PFSK-1 (cell line): ENCODE data around the gene FASN.

ENCODE experiments used
- POLR2AphosphoS5 ChIP-seq: IDR thresholded peaks from 2 replicates; pipeline ENCODE4 v1.6.1; 2012; ENCODE audit warnings: low read depth, mild to moderate bottlenecking, control low read depth, low read length, moderate library complexity
- REST ChIP-seq, 2 experiments: IDR thresholded peaks; 2 replicates each; pipeline versions ENCODE4 v1.6.1 to v1.8.0; 2011 to 2012; ENCODE audit warnings: low read depth in 2 of 2, low read length in 2 of 2, control low read depth in 1 of 2, inconsistent platforms in 1 of 2, mild to moderate bottlenecking in 1 of 2, moderate library complexity in 1 of 2; ENCODE audit not compliant: insufficient read depth in 1 of 2
- SIN3A ChIP-seq: IDR thresholded peaks from 2 replicates; pipeline ENCODE4 v1.6.1; 2012; ENCODE audit warnings: mild to moderate bottlenecking, low read length, moderate library complexity, borderline replicate concordance; ENCODE audit not compliant: insufficient read depth
- TAF1 ChIP-seq: IDR thresholded peaks from 2 replicates; pipeline ENCODE4 v1.6.1; 2012; ENCODE audit warnings: low read length, control low read depth, borderline replicate concordance; ENCODE audit not compliant: insufficient read depth

GRCh38 chr17:82046903-82047302, 51.1 kb downstream of the FASN start:
- TF ChIP-seq SIN3A = no peak
- TF ChIP-seq POLR2AphosphoS5 = no peak
- TF ChIP-seq TAF1 = no peak
- TF ChIP-seq REST (IDR thresholded peaks at IDR 0.05; ENCODE audit: insufficient read depth in 1 of 2, low read depth in 2 of 2, low read length in 2 of 2) = no peak
